ENCODE data around the gene MAP2. TPM values are rescaled to one million over a fixed set of nuclear protein-coding genes. Genes with fewer than 3 reads are reported as not detected.

The MAP2 gene
- total RNA-seq, 1 experiment from 2014 or later = 7.4 TPM

DNA sequence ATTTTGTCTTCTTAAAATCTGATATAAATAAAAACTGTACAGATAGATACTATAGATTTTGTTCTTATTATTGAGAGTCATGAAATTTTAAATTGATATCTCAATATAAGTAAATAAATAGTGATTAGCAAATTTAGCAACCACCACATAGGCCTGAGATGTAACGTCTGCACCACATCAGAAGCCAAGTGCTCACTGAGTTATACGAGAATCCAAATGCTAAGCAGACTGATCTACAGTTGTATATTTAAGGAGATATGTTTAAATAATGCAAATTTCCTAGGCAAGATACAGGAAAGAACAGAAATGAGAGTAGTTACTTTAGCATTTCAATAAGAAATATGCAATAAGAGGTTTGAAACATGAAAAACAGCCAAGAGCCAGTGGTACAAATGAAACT, 262.6 kb downstream of the MAP2 start:
- no peaks in the 10 kb centered on the region for H3K27me3 ChIP-seq (ENCODE audit: insufficient read depth, low read length)
- no peak overlapping the region for H3K4me3 ChIP-seq (replicated peaks in 1 of 2; ENCODE audit: low read depth in 1 of 2, low read length in 2 of 2)
- H3K27ac ChIP-seq (ENCODE audit: low read depth, low read length) = no peak overlapping the region
- BruUV-seq (replicated peaks) = no TSS peak
- H2AFZ ChIP-seq (ENCODE audit: low read depth, low read length, poor library complexity, severe bottlenecking) = no peak overlapping the region
- ATAC-seq (no peak), DNase-seq (ENCODE audit: low read depth, low spot score) (no peak)
- no peak for TF ChIP-seq RAD21 (IDR thresholded peaks at IDR 0.05; ENCODE audit: low read depth)
- TF ChIP-seq POLR2A (IDR thresholded peaks at IDR 0.05; ENCODE audit: borderline replicate concordance, extremely low read depth, insufficient read depth, insufficient read length) = no peak
- TF ChIP-seq, protein P1, sequence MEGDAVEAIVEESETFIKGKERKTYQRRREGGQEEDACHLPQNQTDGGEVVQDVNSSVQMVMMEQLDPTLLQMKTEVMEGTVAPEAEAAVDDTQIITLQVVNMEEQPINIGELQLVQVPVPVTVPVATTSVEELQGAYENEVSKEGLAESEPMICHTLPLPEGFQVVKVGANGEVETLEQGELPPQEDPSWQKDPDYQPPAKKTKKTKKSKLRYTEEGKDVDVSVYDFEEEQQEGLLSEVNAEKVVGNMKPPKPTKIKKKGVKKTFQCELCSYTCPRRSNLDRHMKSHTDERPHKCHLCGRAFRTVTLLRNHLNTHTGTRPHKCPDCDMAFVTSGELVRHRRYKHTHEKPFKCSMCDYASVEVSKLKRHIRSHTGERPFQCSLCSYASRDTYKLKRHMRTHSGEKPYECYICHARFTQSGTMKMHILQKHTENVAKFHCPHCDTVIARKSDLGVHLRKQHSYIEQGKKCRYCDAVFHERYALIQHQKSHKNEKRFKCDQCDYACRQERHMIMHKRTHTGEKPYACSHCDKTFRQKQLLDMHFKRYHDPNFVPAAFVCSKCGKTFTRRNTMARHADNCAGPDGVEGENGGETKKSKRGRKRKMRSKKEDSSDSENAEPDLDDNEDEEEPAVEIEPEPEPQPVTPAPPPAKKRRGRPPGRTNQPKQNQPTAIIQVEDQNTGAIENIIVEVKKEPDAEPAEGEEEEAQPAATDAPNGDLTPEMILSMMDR (IDR thresholded peaks at IDR 0.05 in 2 of 3, conservative IDR thresholded peaks at IDR 0.05 in 1 of 3; ENCODE audit: borderline replicate concordance in 1 of 3, insufficient read depth in 1 of 3, low read depth in 2 of 3, low read length in 2 of 3) = no peak
- no peak for TF ChIP-seq TCF7L2 (IDR thresholded peaks at IDR 0.05; ENCODE audit: borderline replicate concordance, extremely low read depth, insufficient read depth, insufficient read length)
- no peak for TF ChIP-seq ELF1 (IDR thresholded peaks at IDR 0.05; ENCODE audit: borderline replicate concordance, low read depth)
- TF ChIP-seq CBX3 (IDR thresholded peaks at IDR 0.05; ENCODE audit: low read depth) = no peak
- no peak for TF ChIP-seq POLR2AphosphoS5 (IDR thresholded peaks at IDR 0.05; ENCODE audit: low read depth, low read length)
- TF ChIP-seq EZH2 (IDR thresholded peaks at IDR 0.05) = no peak
- TF ChIP-seq EZH2phosphoT487 (IDR thresholded peaks at IDR 0.05; ENCODE audit: borderline replicate concordance) = no peak
- TF ChIP-seq, protein P2, sequence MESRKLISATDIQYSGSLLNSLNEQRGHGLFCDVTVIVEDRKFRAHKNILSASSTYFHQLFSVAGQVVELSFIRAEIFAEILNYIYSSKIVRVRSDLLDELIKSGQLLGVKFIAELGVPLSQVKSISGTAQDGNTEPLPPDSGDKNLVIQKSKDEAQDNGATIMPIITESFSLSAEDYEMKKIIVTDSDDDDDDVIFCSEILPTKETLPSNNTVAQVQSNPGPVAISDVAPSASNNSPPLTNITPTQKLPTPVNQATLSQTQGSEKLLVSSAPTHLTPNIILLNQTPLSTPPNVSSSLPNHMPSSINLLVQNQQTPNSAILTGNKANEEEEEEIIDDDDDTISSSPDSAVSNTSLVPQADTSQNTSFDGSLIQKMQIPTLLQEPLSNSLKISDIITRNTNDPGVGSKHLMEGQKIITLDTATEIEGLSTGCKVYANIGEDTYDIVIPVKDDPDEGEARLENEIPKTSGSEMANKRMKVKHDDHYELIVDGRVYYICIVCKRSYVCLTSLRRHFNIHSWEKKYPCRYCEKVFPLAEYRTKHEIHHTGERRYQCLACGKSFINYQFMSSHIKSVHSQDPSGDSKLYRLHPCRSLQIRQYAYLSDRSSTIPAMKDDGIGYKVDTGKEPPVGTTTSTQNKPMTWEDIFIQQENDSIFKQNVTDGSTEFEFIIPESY (IDR thresholded peaks at IDR 0.05; ENCODE audit: extremely low read depth, insufficient replicate concordance, low read length) = no peak
- TF ChIP-seq EGR1 (IDR thresholded peaks at IDR 0.05; ENCODE audit: low read depth) = no peak
- CTCF ChIA-PET = no interaction called here
- RAD21 ChIA-PET (ENCODE audit: low non-redundant PET in 1 of 2, low total read pairs in 2 of 2, uncharacterized antibody in 2 of 2, unreplicated experiment in 2 of 2) = no interaction called here
- H3K4me1 ChIP-seq (ENCODE audit: control insufficient read depth in 1 of 2, insufficient read depth in 2 of 2, low read length in 2 of 2) = no peaks in the 10 kb centered on the region
- H4K20me1 ChIP-seq (ENCODE audit: insufficient read depth) = no peaks in the 10 kb centered on the region
- no peaks in the 10 kb centered on the region for H3K79me2 ChIP-seq (ENCODE audit: insufficient read depth, low read length)
- intact Hi-C loops (cut with micrococcal nuclease) = no loop called here
- H3K9me2 ChIP-seq (ENCODE audit: insufficient read depth) = no peaks in the 10 kb centered on the region
- H3K36me3 ChIP-seq (ENCODE audit: control insufficient read depth in 1 of 2, insufficient read depth in 2 of 2, low read length in 2 of 2) = no peaks in the 10 kb centered on the region
- H3K4me2 ChIP-seq (ENCODE audit: low read length) = no peak overlapping the region
- no peak overlapping the region for H3K9ac ChIP-seq (ENCODE audit: low read length)
- POLR2A ChIA-PET = no interaction called here
- H3K9me3 ChIP-seq (ENCODE audit: control insufficient read depth in 1 of 2, insufficient read depth in 1 of 2, low read depth in 1 of 2, low read length in 2 of 2) = no peaks in the 10 kb centered on the region
